ENCODE data around the gene KDM1B.

- TF ChIP-seq CTCF (IDR thresholded peaks at IDR 0.05) (no peak), EZH2 (IDR thresholded peaks at IDR 0.05) (no peak)
Measured at GRCh38 chr6:18136260-18136659, 19.0 kb upstream of the KDM1B start.

Measured in neural progenitor cell (in vitro differentiated cells).